SK-N-MC (cell line): ENCODE data around the gene IMMP2L.

Experiments
- EZH2 ChIP-seq: fragments of 200-600 bp; sonication (generic); IDR thresholded peaks from one replicate; pipeline ENCODE4 v1.6.1; 2017; ENCODE audit warnings: antibody characterized with exemption
- POLR2AphosphoS5 ChIP-seq: IDR thresholded peaks from 2 replicates; pipeline ENCODE4 v1.6.1; 2012; ENCODE audit warnings: mild to moderate bottlenecking, low read depth, low read length, borderline replicate concordance

- TF ChIP-seq EZH2 (no peak), POLR2AphosphoS5 (no peak)
Observed at GRCh38 chr7:110808361-110808760, 753.9 kb downstream of the IMMP2L start.
